Ovary (tissue), 3 donors: ENCODE measurements around the gene SNORC.

Source experiments
- EP300 ChIP-seq: sonication (generic); formaldehyde crosslinking; IDR thresholded peaks from one replicate; pipeline ENCODE4 v1.6.1; 2017; ENCODE audit warnings: antibody characterized with exemption
- TF ChIP-seq, protein P1 (sequence below), 3 donors: fragments of 450-650 bp in 2 of 3; fragments of 200-600 bp in 1 of 3; IDR thresholded peaks; one replicate each; pipeline versions ENCODE4 v1.5.1 to v1.8.0; 2016 to 2022; ENCODE audit warnings: antibody characterized with exemption in 3 of 3, mild to moderate bottlenecking in 1 of 3
- donor health status: DM: no; HTN: no; CAD: no.

DNA sequence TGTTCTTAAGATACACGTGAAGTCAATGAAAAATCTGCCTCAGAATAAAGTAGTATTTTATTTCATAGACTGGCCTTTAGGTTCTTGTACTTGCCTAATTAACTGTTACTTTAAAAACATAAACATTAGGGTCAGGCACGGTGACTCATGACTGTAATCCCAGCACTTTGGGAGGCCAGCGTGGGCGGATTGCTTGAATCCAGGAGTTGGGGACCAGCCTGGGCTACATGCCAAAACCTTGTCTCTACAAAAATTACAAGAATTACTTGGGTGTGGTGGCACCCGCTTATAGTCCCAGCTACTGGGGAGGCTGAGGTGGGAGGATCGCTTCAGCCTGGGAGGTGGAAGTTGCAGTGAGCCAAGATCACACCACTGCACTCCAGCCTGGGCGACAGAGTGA lies 16.0 kb upstream of the SNORC start:
- TF ChIP-seq, protein P1, sequence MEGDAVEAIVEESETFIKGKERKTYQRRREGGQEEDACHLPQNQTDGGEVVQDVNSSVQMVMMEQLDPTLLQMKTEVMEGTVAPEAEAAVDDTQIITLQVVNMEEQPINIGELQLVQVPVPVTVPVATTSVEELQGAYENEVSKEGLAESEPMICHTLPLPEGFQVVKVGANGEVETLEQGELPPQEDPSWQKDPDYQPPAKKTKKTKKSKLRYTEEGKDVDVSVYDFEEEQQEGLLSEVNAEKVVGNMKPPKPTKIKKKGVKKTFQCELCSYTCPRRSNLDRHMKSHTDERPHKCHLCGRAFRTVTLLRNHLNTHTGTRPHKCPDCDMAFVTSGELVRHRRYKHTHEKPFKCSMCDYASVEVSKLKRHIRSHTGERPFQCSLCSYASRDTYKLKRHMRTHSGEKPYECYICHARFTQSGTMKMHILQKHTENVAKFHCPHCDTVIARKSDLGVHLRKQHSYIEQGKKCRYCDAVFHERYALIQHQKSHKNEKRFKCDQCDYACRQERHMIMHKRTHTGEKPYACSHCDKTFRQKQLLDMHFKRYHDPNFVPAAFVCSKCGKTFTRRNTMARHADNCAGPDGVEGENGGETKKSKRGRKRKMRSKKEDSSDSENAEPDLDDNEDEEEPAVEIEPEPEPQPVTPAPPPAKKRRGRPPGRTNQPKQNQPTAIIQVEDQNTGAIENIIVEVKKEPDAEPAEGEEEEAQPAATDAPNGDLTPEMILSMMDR (IDR thresholded peaks at IDR 0.05) = no peak
- TF ChIP-seq EP300 = no peak
